Left renal pelvis (tissue), 4 donors: ENCODE measurements around the gene PKP3. TPM values are rescaled to one million over a fixed set of nuclear protein-coding genes. Genes with fewer than 3 reads are reported as not detected.
"Not testable (repeated sequence)": the region's sequence is repeated elsewhere in the genome, so short reads cannot be mapped to it uniquely, and the experiment has no call there.

Source experiments
- DNase-seq, 4 donors: peaks; one replicate each; pipeline ENCODE4 v3.0.0-alpha.2; 2013; ENCODE audit warnings: low read depth in 4 of 4, low spot score in 3 of 4
- polyA plus RNA-seq, 4 donors: library from polyadenylated mRNA; unstranded; fragments of 120-200 nt; gene quantifications; one replicate each; pipeline ENCODE4 v1.2.1, GENCODE V29; 2013; ENCODE audit not compliant: insufficient read length in 4 of 4

Gene PKP3
- polyA plus RNA-seq, 4 donors: 0.38 to 9.1 (median 4.9) TPM

- not testable (repeated sequence) for DNase-seq
Measured at GRCh38 chr11:363443-363805, 30.6 kb upstream of the PKP3 start.

GRCh38 chr11:363948-364761 lies 29.9 kb upstream of the PKP3 start:
- DNase-seq: no peak

GRCh38 chr11:364991-365725 lies 28.9 kb upstream of the PKP3 start:
- no peak for DNase-seq

- DNase-seq: no peak
Measured at GRCh38 chr11:365831-366230, 28.2 kb upstream of the PKP3 start.

- no peak for DNase-seq
Measured at GRCh38 chr11:367956-368413, 26.0 kb upstream of the PKP3 start.

- DNase-seq: no peak
Measured at GRCh38 chr11:368414-369335, 25.3 kb upstream of the PKP3 start.

GRCh38 chr11:369336-370018 lies 24.5 kb upstream of the PKP3 start, which contains the start of gene B4GALNT4:
B4GALNT4 (plus strand) TSS chr11:369499; CDS start chr11:369804, 305 bp downstream.
- no peak for DNase-seq

- no peak for DNase-seq
Measured at GRCh38 chr11:370070-370941, 23.7 kb upstream of the PKP3 start.

- DNase-seq: no peak
Measured at GRCh38 chr11:371051-371450, 23.0 kb upstream of the PKP3 start.

- no peak for DNase-seq
Measured at GRCh38 chr11:371716-372590, 22.1 kb upstream of the PKP3 start.

- DNase-seq: no peak
Measured at GRCh38 chr11:372809-373715, 20.9 kb upstream of the PKP3 start.

GRCh38 chr11:373716-374551 lies 20.1 kb upstream of the PKP3 start:
- DNase-seq: no peak

- DNase-seq: no peak
Measured at GRCh38 chr11:375065-376025, 18.7 kb upstream of the PKP3 start.

GRCh38 chr11:376531-377173 lies 17.4 kb upstream of the PKP3 start:
- no peak for DNase-seq
